HUES48 (cell line): ENCODE measurements around the gene ELL.

ENCODE experiments used
- H3K27ac ChIP-seq: one replicate; pipeline ENCODE4 v1.7.0; 2013; ENCODE audit warnings: low read depth, low read length, inconsistent platforms
- H3K27me3 ChIP-seq: 2 replicates; pipeline ENCODE4 v1.6.1; 2013; ENCODE audit warnings: mild to moderate bottlenecking, low read length; ENCODE audit not compliant: control insufficient read depth, insufficient read depth
- H3K36me3 ChIP-seq: 2 replicates; pipeline ENCODE4 v1.6.1; 2013; ENCODE audit warnings: low read length; ENCODE audit not compliant: control insufficient read depth, insufficient read depth
- H3K4me1 ChIP-seq: 2 replicates; pipeline ENCODE4 v1.6.1; 2013; ENCODE audit warnings: mild to moderate bottlenecking, low read length; ENCODE audit not compliant: control insufficient read depth, insufficient read depth
- H3K4me3 ChIP-seq: 2 replicates; pipeline ENCODE4 v1.5.1; 2013; ENCODE audit warnings: mild to moderate bottlenecking, low read depth, low read length
- H3K9ac ChIP-seq: 2 replicates; pipeline ENCODE4 v1.6.1; 2013; ENCODE audit warnings: mild to moderate bottlenecking, low read depth, low read length, moderate library complexity
- H3K9me3 ChIP-seq: 2 replicates; pipeline ENCODE4 v1.6.1; 2013; ENCODE audit warnings: low read length; ENCODE audit not compliant: control insufficient read depth, insufficient read depth

ELL gene

GRCh38 chr19:18452386-18452785, 69.5 kb downstream of the ELL start:
- no peaks in the 10 kb centered on the region for H3K27me3 ChIP-seq
- no peaks in the 10 kb centered on the region for H3K9me3 ChIP-seq
- peaks cover 29% of the 10 kb centered on the region for H3K36me3 ChIP-seq
- 0 out of 2 replicates have a peak, but pooled peaks cover 3% of the 10 kb centered on the region for H3K4me1 ChIP-seq
- no peak overlapping the region for H3K9ac ChIP-seq
- H3K4me3 ChIP-seq, result no peak overlapping the region
- H3K27ac ChIP-seq, result no peak overlapping the region

GRCh38 chr19:18450931-18451836, 70.7 kb downstream of the ELL start:
- Histone ChIP-seq H3K27ac (no peak overlapping the region), H3K36me3 (peaks cover 32% of the 10 kb centered on the region), H3K4me3 (no peak overlapping the region), H3K27me3 (no peaks in the 10 kb centered on the region), H3K9me3 (no peaks in the 10 kb centered on the region), H3K4me1 (0 out of 2 replicates have a peak, but pooled peaks cover 3% of the 10 kb centered on the region), H3K9ac (no peak overlapping the region)

- Histone ChIP-seq H3K27me3 (no peaks in the 10 kb centered on the region), H3K9me3 (no peaks in the 10 kb centered on the region), H3K27ac (no peak overlapping the region), H3K36me3 (peaks cover 39% of the 10 kb centered on the region), H3K9ac (no peak overlapping the region), H3K4me3 (no peak overlapping the region), H3K4me1 (0 out of 2 replicates have a peak, but pooled peaks cover 3% of the 10 kb centered on the region)
Observed at GRCh38 chr19:18450021-18450930, 71.6 kb downstream of the ELL start.

- Histone ChIP-seq H3K36me3 (peaks cover 45% of the 10 kb centered on the region), H3K4me1 (0 out of 2 replicates have a peak, but pooled peaks cover 3% of the 10 kb centered on the region), H3K27me3 (no peaks in the 10 kb centered on the region), H3K4me3 (no peak overlapping the region), H3K9me3 (no peaks in the 10 kb centered on the region), H3K9ac (no peak overlapping the region), H3K27ac (no peak overlapping the region)
Observed at GRCh38 chr19:18449552-18449951, 72.3 kb downstream of the ELL start.

GRCh38 chr19:18446811-18447359, 75.0 kb downstream of the ELL start:
- Histone ChIP-seq H3K4me3 (no peak overlapping the region), H3K36me3 (peaks cover 56% of the 10 kb centered on the region), H3K27ac (no peak overlapping the region), H3K27me3 (no peaks in the 10 kb centered on the region), H3K9ac (no peak overlapping the region), H3K4me1 (no peaks in the 10 kb centered on the region), H3K9me3 (no peaks in the 10 kb centered on the region)

GRCh38 chr19:18446145-18446810, 75.6 kb downstream of the ELL start:
- Histone ChIP-seq H3K27me3 (no peaks in the 10 kb centered on the region), H3K4me3 (no peak overlapping the region), H3K9me3 (no peaks in the 10 kb centered on the region), H3K4me1 (no peaks in the 10 kb centered on the region), H3K9ac (no peak overlapping the region), H3K36me3 (peaks cover 56% of the 10 kb centered on the region), H3K27ac (no peak overlapping the region)

- no peaks in the 10 kb centered on the region for H3K9me3 ChIP-seq
- H3K27me3 ChIP-seq, result no peaks in the 10 kb centered on the region
- no peak overlapping the region for H3K27ac ChIP-seq
- H3K9ac ChIP-seq, result no peak overlapping the region
- H3K4me1 ChIP-seq, result no peaks in the 10 kb centered on the region
- peaks cover 52% of the 10 kb centered on the region for H3K36me3 ChIP-seq
- H3K4me3 ChIP-seq, result no peak overlapping the region
Observed at GRCh38 chr19:18445262-18445948, 76.5 kb downstream of the ELL start.

- Histone ChIP-seq H3K9me3 (no peaks in the 10 kb centered on the region), H3K4me1 (peaks cover 4% of the 10 kb centered on the region), H3K4me3 (no peak overlapping the region), H3K27ac (no peak overlapping the region), H3K9ac (no peak overlapping the region), H3K27me3 (no peaks in the 10 kb centered on the region), H3K36me3 (peaks cover 43% of the 10 kb centered on the region)
Observed at GRCh38 chr19:18444513-18444912, 77.4 kb downstream of the ELL start.

GRCh38 chr19:18443831-18444230, 78.0 kb downstream of the ELL start:
- H3K9ac ChIP-seq, result no peak overlapping the region
- no peaks in the 10 kb centered on the region for H3K9me3 ChIP-seq
- peaks cover 38% of the 10 kb centered on the region for H3K36me3 ChIP-seq
- no peak overlapping the region for H3K4me3 ChIP-seq
- H3K27ac ChIP-seq, result no peak overlapping the region
- peaks cover 10% of the 10 kb centered on the region for H3K4me1 ChIP-seq
- H3K27me3 ChIP-seq, result no peaks in the 10 kb centered on the region

GRCh38 chr19:18443406-18443805, 78.5 kb downstream of the ELL start:
- Histone ChIP-seq H3K4me1 (peaks cover 15% of the 10 kb centered on the region), H3K27ac (no peak overlapping the region), H3K9ac (no peak overlapping the region), H3K4me3 (no peak overlapping the region), H3K36me3 (peaks cover 34% of the 10 kb centered on the region), H3K9me3 (no peaks in the 10 kb centered on the region), H3K27me3 (no peaks in the 10 kb centered on the region)
